RWPE2 (cell line): ENCODE data around the gene FCHSD2.

ENCODE experiments used
- ATAC-seq: fragments of 200-7000 bp; cut with Tn5 transposase; 3 replicates; pipeline ENCODE4 v1.9.1; 2021; ENCODE audit warnings: low read depth
- DNase-seq: peaks from one replicate; pipeline ENCODE4 v3.0.0-alpha.2; 2020; ENCODE audit warnings: low spot score
- H3K27ac ChIP-seq: fragments of 450-650 bp; 2 replicates; pipeline ENCODE4 v1.5.1; 2017; ENCODE audit warnings: mild to moderate bottlenecking; ENCODE audit not compliant: poor library complexity, severe bottlenecking
- H3K27me3 ChIP-seq: fragments of 250-450 bp; sonication (Bioruptor Pico); 2 replicates; pipeline ENCODE4 v1.5.1; 2021; ENCODE audit warnings: mild to moderate bottlenecking, moderate library complexity; ENCODE audit not compliant: insufficient read depth, poor library complexity, severe bottlenecking
- H3K36me3 ChIP-seq: fragments of 250-450 bp; sonication (Bioruptor Pico); 2 replicates; pipeline ENCODE4 v1.5.1; 2020; ENCODE audit warnings: low read depth, mild to moderate bottlenecking, moderate library complexity
- H3K4me1 ChIP-seq: fragments of 250-450 bp; sonication (Bioruptor Pico); 2 replicates; pipeline ENCODE4 v1.5.1; 2021; ENCODE audit warnings: mild to moderate bottlenecking, moderate library complexity; ENCODE audit not compliant: insufficient read depth, poor library complexity, severe bottlenecking
- H3K4me3 ChIP-seq: fragments of 250-450 bp; sonication (Bioruptor Pico); 2 replicates; pipeline ENCODE4 v1.5.1; 2021; ENCODE audit warnings: mild to moderate bottlenecking, moderate library complexity; ENCODE audit not compliant: severe bottlenecking
- H3K9me3 ChIP-seq: fragments of 250-450 bp; sonication (Bioruptor Pico); 2 replicates; pipeline ENCODE4 v1.5.1; 2021; ENCODE audit warnings: mild to moderate bottlenecking, moderate library complexity; ENCODE audit not compliant: severe bottlenecking
- CTCF ChIP-seq: fragments of 450-650 bp; IDR thresholded peaks from one replicate; pipeline ENCODE4 v1.5.1; 2017; ENCODE audit warnings: mild to moderate bottlenecking, moderate library complexity; ENCODE audit not compliant: poor library complexity, severe bottlenecking

FCHSD2 gene

GRCh38 chr11:73162196-73162740 is 20.1 kb upstream of the FCHSD2 start:
- DNase-seq (no peak), ATAC-seq (no peak)
- no peaks in the 10 kb centered on the region for H3K4me1 ChIP-seq

GRCh38 chr11:73160005-73160760 is 18.1 kb upstream of the FCHSD2 start:
- ATAC-seq (no peak), DNase-seq (no peak)
- H3K27me3 ChIP-seq: no peaks in the 10 kb centered on the region
- no peaks in the 10 kb centered on the region for H3K36me3 ChIP-seq
- H3K4me1 ChIP-seq: no peaks in the 10 kb centered on the region
- no peak overlapping the region for H3K27ac ChIP-seq
- no peak for TF ChIP-seq CTCF
- H3K9me3 ChIP-seq: no peaks in the 10 kb centered on the region
- no peak overlapping the region for H3K4me3 ChIP-seq

More at GRCh38 chr11:73162196-73162740, 20.1 kb upstream of the FCHSD2 start:
- Histone ChIP-seq H3K4me3 (no peak overlapping the region), H3K36me3 (no peaks in the 10 kb centered on the region), H3K27ac (no peak overlapping the region), H3K27me3 (no peaks in the 10 kb centered on the region), H3K9me3 (no peaks in the 10 kb centered on the region)
- no peak for TF ChIP-seq CTCF

- no peak overlapping the region for H3K4me3 ChIP-seq
- no peak for TF ChIP-seq CTCF
- no peaks in the 10 kb centered on the region for H3K9me3 ChIP-seq
- H3K4me1 ChIP-seq: no peaks in the 10 kb centered on the region
- DNase-seq: no peak
- H3K27me3 ChIP-seq: no peaks in the 10 kb centered on the region
- H3K36me3 ChIP-seq: no peaks in the 10 kb centered on the region
- ATAC-seq: no peak
- no peak overlapping the region for H3K27ac ChIP-seq
These were observed 17.2 kb upstream of the FCHSD2 start for GRCh38 chr11:73159297-73159696.

GRCh38 chr11:73158356-73159051 is 16.4 kb upstream of the FCHSD2 start:
- H3K27ac ChIP-seq: no peak overlapping the region
- no peaks in the 10 kb centered on the region for H3K36me3 ChIP-seq
- no peak for DNase-seq
- H3K27me3 ChIP-seq: no peaks in the 10 kb centered on the region
- no peak overlapping the region for H3K4me3 ChIP-seq
- no peak for ATAC-seq
- no peak for TF ChIP-seq CTCF
- H3K9me3 ChIP-seq: no peaks in the 10 kb centered on the region
- H3K4me1 ChIP-seq: no peaks in the 10 kb centered on the region
